Parietal lobe (tissue), 1 donor: ENCODE measurements around the gene CCDC6. TPM values are rescaled to one million over a fixed set of nuclear protein-coding genes. Genes with fewer than 3 reads are reported as not detected.

ENCODE experiments used
- total RNA-seq: library from RNA; depleted of rRNA; stranded (reverse); fragments of >200 nt; gene quantifications from one replicate; pipeline ENCODE4 v1.2.3, GENCODE V29; 2014

Gene CCDC6
- 42.9 TPM for total RNA-seq

GRCh38 chr10:59906417-59907202 lies at the start of gene CCDC6:
Gene CCDC6 (minus strand): TSS chr10:59906556. CDS start chr10:59906424, 132 bp downstream.

DNA sequence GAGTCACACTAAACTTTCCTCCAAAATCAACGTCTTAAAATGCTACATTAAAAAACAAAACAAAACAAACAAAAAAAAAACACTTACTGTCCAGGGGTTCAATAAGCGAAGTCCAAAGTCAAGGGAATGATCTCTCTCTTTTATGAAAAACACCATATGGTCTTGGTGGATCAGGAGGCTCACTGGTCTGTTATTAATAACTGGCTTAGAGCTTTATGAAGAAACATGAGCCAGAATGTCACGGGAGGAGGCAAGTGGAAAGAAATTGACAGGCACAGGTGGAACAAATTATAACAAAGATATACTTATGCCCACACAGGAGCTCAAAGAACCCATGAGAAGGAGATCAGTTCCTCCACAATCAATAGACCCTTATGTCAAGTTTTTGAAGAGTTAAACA lies 153.1 kb downstream of the CCDC6 start, which contains the start of gene MRLN:
TSS of gene MRLN (minus strand) at position 189 of the 400 bp plus-strand sequence.

Other genes with a start within 250 kb of the CCDC6 start
- 9.4 TPM for gene SLC16A9, start 196.7 kb downstream of the CCDC6 start, total RNA-seq
- 1.3 TPM for gene MRLN, start 153.1 kb downstream of the CCDC6 start, total RNA-seq